Suprapubic skin (tissue), 4 donors: Measurements from ENCODE around the gene DAAM1. TPM values are rescaled to one million over a fixed set of nuclear protein-coding genes. Genes with fewer than 3 reads are reported as not detected.

Experiments
- DNase-seq, 2 donors: peaks; one replicate each; pipeline ENCODE4 v3.0.0-alpha.2; 2019; ENCODE audit warnings: low spot score in 2 of 2
- H3K27ac ChIP-seq: fragments of 200-600 bp; sonication (generic); one replicate; pipeline ENCODE4 v1.5.1; 2019
- H3K27me3 ChIP-seq: fragments of 200-600 bp; sonication (generic); one replicate; pipeline ENCODE4 v1.5.1; 2019
- H3K36me3 ChIP-seq: fragments of 200-600 bp; sonication (generic); one replicate; pipeline ENCODE4 v1.5.1; 2019
- H3K4me1 ChIP-seq: fragments of 200-600 bp; sonication (generic); one replicate; pipeline ENCODE4 v1.5.1; 2019
- H3K4me3 ChIP-seq: fragments of 200-600 bp; sonication (generic); one replicate; pipeline ENCODE4 v1.5.1; 2019; ENCODE audit warnings: mild to moderate bottlenecking
- H3K9me3 ChIP-seq: fragments of 200-600 bp; sonication (generic); one replicate; pipeline ENCODE4 v1.5.1; 2019
- EP300 ChIP-seq: sonication (generic); formaldehyde crosslinking; IDR thresholded peaks from one replicate; pipeline ENCODE4 v1.6.1; 2017; ENCODE audit warnings: antibody characterized with exemption
- POLR2A ChIP-seq, 2 donors: fragments of 450-650 bp; IDR thresholded peaks; one replicate each; pipeline ENCODE4 v1.6.1; 2017; ENCODE audit warnings: antibody characterized with exemption in 2 of 2, mild to moderate bottlenecking in 2 of 2, moderate library complexity in 2 of 2
- POLR2AphosphoS5 ChIP-seq, 3 donors: sonication (generic); formaldehyde crosslinking; IDR thresholded peaks; one replicate each; pipeline ENCODE4 v1.6.1; 2017; ENCODE audit warnings: antibody characterized with exemption in 3 of 3
- WGBS: methylation state at CpG from one replicate; pipeline ENCODE4 v1.1.5; 2018; 5-methylcytosine and 5-hydroxymethylcytosine counted together
- total RNA-seq, 4 donors: library from RNA; depleted of rRNA; stranded (reverse); fragments of >200 nt; gene quantifications; one replicate each; pipeline ENCODE4 v1.1.0, GENCODE V29; 2016
- TF ChIP-seq, protein P1 (sequence below), 2 donors: fragments of 200-600 bp in 1 of 2; fragments of 450-650 bp in 1 of 2; sonication (generic) in 1 of 2; IDR thresholded peaks; one replicate each; pipeline ENCODE4 v1.5.1; 2016 to 2019; ENCODE audit warnings: antibody characterized with exemption in 2 of 2, mild to moderate bottlenecking in 1 of 2, moderate library complexity in 1 of 2

The DAAM1 gene
- total RNA-seq, 4 donors from 2014 or later = 103 to 196 (median 171) TPM

DNA sequence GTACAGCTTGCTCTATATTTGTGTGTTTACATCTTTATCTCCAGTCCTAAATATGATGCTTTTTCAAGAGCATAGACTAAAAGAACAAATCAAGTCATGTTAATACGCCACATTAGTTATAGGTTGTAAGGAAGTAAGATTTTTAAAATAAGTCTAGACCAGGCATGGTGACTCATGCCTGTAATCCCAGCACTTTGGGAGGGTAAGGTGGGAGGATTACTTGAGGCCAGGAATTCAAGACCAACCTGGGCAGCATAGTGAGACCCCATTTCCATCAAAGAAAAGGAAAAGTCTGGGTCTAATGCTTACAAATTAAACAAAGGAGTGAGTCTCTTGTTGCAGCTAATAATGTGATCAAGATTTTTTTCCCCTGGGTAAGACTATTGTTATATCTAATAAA lies 157.9 kb downstream of the DAAM1 start:
- peaks cover 16% of the 10 kb centered on the region for H3K4me1 ChIP-seq
- no peaks in the 10 kb centered on the region for H3K27me3 ChIP-seq
- H3K27ac ChIP-seq = no peak overlapping the region
- no peak for TF ChIP-seq EP300
- TF ChIP-seq POLR2A (IDR thresholded peaks at IDR 0.05) = no peak
- TF ChIP-seq, protein P1, sequence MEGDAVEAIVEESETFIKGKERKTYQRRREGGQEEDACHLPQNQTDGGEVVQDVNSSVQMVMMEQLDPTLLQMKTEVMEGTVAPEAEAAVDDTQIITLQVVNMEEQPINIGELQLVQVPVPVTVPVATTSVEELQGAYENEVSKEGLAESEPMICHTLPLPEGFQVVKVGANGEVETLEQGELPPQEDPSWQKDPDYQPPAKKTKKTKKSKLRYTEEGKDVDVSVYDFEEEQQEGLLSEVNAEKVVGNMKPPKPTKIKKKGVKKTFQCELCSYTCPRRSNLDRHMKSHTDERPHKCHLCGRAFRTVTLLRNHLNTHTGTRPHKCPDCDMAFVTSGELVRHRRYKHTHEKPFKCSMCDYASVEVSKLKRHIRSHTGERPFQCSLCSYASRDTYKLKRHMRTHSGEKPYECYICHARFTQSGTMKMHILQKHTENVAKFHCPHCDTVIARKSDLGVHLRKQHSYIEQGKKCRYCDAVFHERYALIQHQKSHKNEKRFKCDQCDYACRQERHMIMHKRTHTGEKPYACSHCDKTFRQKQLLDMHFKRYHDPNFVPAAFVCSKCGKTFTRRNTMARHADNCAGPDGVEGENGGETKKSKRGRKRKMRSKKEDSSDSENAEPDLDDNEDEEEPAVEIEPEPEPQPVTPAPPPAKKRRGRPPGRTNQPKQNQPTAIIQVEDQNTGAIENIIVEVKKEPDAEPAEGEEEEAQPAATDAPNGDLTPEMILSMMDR (IDR thresholded peaks at IDR 0.05) = no peak
- TF ChIP-seq POLR2AphosphoS5 (IDR thresholded peaks at IDR 0.05) = no peak
- H3K4me3 ChIP-seq = no peak overlapping the region
- no peak for DNase-seq
- 100% methylated on average over 1 of the region's 1 CpG for WGBS
- H3K9me3 ChIP-seq = no peaks in the 10 kb centered on the region
- H3K36me3 ChIP-seq = peaks cover 25% of the 10 kb centered on the region

DNA sequence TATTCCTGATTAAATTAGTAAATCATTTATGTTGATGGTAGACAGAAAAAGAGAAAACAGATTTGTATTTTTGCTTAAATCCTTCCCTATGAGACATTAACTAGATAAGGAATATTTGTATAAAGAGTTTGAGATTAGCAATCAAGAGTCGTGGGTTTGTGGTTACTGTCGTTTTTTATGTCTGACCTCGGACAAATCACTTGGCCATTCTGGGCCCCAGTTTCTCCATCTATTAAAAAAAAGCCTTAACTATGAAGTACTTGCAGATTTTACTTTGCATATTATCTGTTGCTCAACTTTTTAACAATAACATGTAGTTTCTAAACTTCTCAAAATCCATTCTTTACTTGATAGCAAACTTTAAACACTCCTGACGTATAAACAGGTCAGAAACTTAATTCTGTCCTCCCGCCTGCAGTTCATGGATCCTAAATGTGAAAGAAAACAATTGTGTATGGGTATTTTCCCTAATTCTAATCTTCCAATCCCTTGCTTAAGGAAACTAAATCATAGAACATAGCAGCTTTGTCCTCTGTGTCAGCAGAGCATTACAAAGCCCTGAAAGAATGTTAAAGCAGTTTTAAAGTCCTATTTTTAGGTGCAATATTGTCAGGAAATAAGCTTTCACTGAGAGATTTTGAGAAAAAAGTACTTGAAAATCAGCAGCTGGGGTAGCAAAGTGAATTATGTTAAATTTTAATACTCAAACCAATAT lies 158.5 kb downstream of the DAAM1 start:
- H3K27me3 ChIP-seq = no peaks in the 10 kb centered on the region
- H3K36me3 ChIP-seq = peaks cover 30% of the 10 kb centered on the region
- H3K4me1 ChIP-seq = peaks cover 11% of the 10 kb centered on the region
- WGBS = 54% methylated on average over 5 of the region's 5 CpGs
- H3K27ac ChIP-seq = no peak overlapping the region
- DNase-seq = no peak
- TF ChIP-seq, protein P1 (IDR thresholded peaks at IDR 0.05) = no peak
- TF ChIP-seq POLR2A (IDR thresholded peaks at IDR 0.05) (no peak), POLR2AphosphoS5 (IDR thresholded peaks at IDR 0.05) (no peak), EP300 (no peak)
- H3K4me3 ChIP-seq = no peak overlapping the region
- no peaks in the 10 kb centered on the region for H3K9me3 ChIP-seq

DNA sequence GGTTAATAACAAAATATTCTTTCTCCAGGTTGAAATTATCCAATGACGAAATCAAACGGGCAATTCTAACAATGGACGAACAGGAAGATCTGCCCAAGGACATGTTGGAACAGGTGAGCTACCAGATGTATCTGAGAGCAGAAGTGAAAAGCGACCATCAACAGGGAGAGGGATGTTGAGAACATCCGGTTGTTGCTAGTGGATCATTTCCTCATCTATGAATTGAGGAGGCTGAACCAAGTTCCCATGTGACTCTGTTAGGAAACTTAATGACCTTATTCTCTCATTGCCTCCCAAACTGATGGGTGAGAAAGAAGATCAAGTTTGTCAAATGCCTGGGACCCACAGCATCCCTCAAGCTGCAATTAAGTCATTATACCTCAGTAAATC lies 159.0 kb downstream of the DAAM1 start:
- Histone ChIP-seq H3K36me3 (peaks cover 35% of the 10 kb centered on the region), H3K9me3 (no peaks in the 10 kb centered on the region), H3K27ac (no peak overlapping the region), H3K4me3 (no peak overlapping the region), H3K4me1 (peaks cover 10% of the 10 kb centered on the region), H3K27me3 (no peaks in the 10 kb centered on the region)
- DNase-seq = no peak
- TF ChIP-seq POLR2AphosphoS5 (IDR thresholded peaks at IDR 0.05) = no peak
- TF ChIP-seq, protein P1 (IDR thresholded peaks at IDR 0.05) = no peak
- no peak for TF ChIP-seq EP300
- TF ChIP-seq POLR2A (IDR thresholded peaks at IDR 0.05) = no peak
- 58% methylated on average over 5 of the region's 5 CpGs for WGBS

DNA sequence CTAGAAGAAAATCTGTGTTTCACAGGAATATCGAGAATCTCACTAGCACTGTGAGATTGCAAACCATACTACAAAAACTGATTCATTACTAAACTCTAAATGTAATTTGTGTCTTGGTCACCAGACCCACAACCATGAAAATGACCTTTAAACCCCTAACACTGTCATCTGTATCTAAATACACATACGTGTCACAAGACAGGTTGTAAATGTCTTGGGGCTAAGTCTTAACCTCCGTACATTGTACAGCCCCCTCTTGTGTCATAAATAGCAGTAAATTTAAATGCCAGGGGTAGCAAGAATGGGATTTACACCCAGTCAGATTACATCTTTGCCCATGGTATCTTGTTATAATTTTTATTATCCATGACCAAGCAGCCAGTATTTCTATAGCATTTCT lies 159.4 kb downstream of the DAAM1 start:
- Histone ChIP-seq H3K9me3 (no peaks in the 10 kb centered on the region), H3K4me1 (peaks cover 13% of the 10 kb centered on the region), H3K36me3 (peaks cover 35% of the 10 kb centered on the region), H3K27ac (no peak overlapping the region), H3K27me3 (no peaks in the 10 kb centered on the region), H3K4me3 (no peak overlapping the region)
- TF ChIP-seq POLR2A (IDR thresholded peaks at IDR 0.05) (no peak), EP300 (no peak), POLR2AphosphoS5 (IDR thresholded peaks at IDR 0.05) (no peak)
- TF ChIP-seq, protein P1 (IDR thresholded peaks at IDR 0.05) = no peak
- DNase-seq = no peak
- 92% methylated on average over 3 of the region's 3 CpGs for WGBS

DNA sequence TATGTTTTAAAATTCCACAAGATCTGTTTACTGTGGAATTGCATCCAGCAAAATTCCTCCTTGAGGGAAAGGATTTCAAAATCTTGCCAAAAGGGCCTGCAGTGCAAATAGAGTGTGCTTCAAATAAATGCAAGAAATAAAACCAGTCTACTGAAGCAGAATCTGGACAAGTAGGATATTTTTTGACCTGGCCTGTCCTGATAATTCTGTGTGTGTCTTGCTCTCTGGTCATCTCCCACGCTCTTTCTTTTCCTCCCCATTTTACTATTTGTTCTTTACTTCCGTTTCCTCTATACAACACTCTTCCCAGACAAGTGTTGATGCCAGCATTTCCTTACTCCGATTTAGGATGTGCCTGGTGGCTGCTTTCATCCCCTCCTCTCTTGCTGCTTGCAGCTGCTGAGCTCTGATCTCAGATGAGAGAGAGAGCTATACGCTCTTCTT lies 160.8 kb downstream of the DAAM1 start:
- Histone ChIP-seq H3K4me1 (peaks cover 13% of the 10 kb centered on the region), H3K9me3 (no peaks in the 10 kb centered on the region), H3K27ac (no peak overlapping the region), H3K36me3 (peaks cover 35% of the 10 kb centered on the region), H3K27me3 (no peaks in the 10 kb centered on the region), H3K4me3 (no peak overlapping the region)
- 73% methylated on average over 4 of the region's 4 CpGs for WGBS
- TF ChIP-seq, protein P1 (IDR thresholded peaks at IDR 0.05) = no peak
- no peak for TF ChIP-seq POLR2AphosphoS5 (IDR thresholded peaks at IDR 0.05)
- TF ChIP-seq POLR2A (IDR thresholded peaks at IDR 0.05) = no peak
- TF ChIP-seq EP300 = no peak
- DNase-seq = no peak
